Tibial nerve (tissue), 4 donors: ENCODE measurements around the gene EYA2.

Experiments
- EP300 ChIP-seq, 2 donors: sonication (generic); formaldehyde crosslinking; IDR thresholded peaks; one replicate each; pipeline ENCODE4 v1.6.1; 2017; ENCODE audit warnings: antibody characterized with exemption in 2 of 2, mild to moderate bottlenecking in 1 of 2
- POLR2A ChIP-seq, 2 donors: fragments of 450-650 bp; IDR thresholded peaks; one replicate each; pipeline ENCODE4 v1.6.1; 2017; ENCODE audit warnings: antibody characterized with exemption in 2 of 2, mild to moderate bottlenecking in 2 of 2, moderate library complexity in 2 of 2
- TF ChIP-seq, protein P1 (sequence below), 5 experiments: fragments of 200-600 bp in 3 of 5; fragments of 450-650 bp in 2 of 5; sonication (generic) in 3 of 5; IDR thresholded peaks; one replicate each; pipeline ENCODE4 v1.5.1; 2016 to 2019; ENCODE audit warnings: antibody characterized with exemption in 5 of 5, mild to moderate bottlenecking in 3 of 5, moderate library complexity in 2 of 5

DNA sequence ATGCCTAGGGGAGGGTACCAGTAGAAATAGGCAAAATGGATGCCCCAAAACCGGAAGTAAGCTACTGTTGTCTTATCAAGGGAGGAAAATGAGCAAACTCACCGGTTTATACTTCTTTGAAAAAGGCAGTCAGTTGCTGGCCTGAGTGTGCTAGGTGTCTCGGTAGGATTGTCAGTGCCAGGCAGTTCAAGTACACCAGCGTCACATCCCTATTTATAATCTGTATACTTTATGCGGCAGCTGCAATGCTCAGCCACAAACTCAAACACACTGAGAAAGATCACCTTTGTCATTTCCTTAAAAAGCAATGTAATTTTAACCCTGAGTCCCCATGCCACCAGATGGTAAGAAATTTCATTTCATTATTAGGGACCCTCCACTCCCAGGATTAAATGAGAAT is 196.2 kb downstream of the EYA2 start:
- TF ChIP-seq, protein P1, sequence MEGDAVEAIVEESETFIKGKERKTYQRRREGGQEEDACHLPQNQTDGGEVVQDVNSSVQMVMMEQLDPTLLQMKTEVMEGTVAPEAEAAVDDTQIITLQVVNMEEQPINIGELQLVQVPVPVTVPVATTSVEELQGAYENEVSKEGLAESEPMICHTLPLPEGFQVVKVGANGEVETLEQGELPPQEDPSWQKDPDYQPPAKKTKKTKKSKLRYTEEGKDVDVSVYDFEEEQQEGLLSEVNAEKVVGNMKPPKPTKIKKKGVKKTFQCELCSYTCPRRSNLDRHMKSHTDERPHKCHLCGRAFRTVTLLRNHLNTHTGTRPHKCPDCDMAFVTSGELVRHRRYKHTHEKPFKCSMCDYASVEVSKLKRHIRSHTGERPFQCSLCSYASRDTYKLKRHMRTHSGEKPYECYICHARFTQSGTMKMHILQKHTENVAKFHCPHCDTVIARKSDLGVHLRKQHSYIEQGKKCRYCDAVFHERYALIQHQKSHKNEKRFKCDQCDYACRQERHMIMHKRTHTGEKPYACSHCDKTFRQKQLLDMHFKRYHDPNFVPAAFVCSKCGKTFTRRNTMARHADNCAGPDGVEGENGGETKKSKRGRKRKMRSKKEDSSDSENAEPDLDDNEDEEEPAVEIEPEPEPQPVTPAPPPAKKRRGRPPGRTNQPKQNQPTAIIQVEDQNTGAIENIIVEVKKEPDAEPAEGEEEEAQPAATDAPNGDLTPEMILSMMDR (IDR thresholded peaks at IDR 0.05): no peak
- TF ChIP-seq EP300 (IDR thresholded peaks at IDR 0.05): no peak
- no peak for TF ChIP-seq POLR2A (IDR thresholded peaks at IDR 0.05)
